Endothelial cell of umbilical vein (primary cell): ENCODE data around the gene FAM180A. TPM values are rescaled to one million over a fixed set of nuclear protein-coding genes. Genes with fewer than 3 reads are reported as not detected.

ENCODE experiments used
- Bru-seq: library from RNA; stranded (reverse); fragments of 400-500 nt; gene quantifications from one replicate; lab custom pipeline; 2021; lab: Mats Ljungman, UMichigan
- BruChase-seq, 2 experiments: library from RNA; stranded (reverse); fragments of 400-500 nt; gene quantifications; one replicate each; lab custom pipeline; 2021; lab: Mats Ljungman, UMichigan
- BruUV-seq: library from RNA; stranded (reverse); fragments of 400-500 nt; replicated peaks from 2 replicates; lab custom pipeline; 2021; lab: Mats Ljungman, UMichigan
- CTCF ChIA-PET: fragments of 300-600, 350-600 bp; sonication (Branson Sonifier 250); formaldehyde crosslinking; loops from one replicate; lab custom pipeline; 2021; ENCODE audit warnings: antibody characterized with exemption, inconsistent platforms; lab: Charles Lee
- POLR2A ChIA-PET: fragments of 300-600, 350-600 bp; sonication (Branson Sonifier 250); formaldehyde crosslinking; loops from one replicate; lab custom pipeline; 2021; ENCODE audit warnings: antibody characterized with exemption, inconsistent platforms; lab: Charles Lee
- DNase-seq: peaks from one replicate; pipeline ENCODE4 v3.0.0-alpha.2; 2011; ENCODE audit warnings: low read depth, low spot score
- FAIRE-seq: peaks from 2 replicates; lab custom pipeline; 2011; peaks lifted over from hg19 to GRCh38; lab: Jason Lieb, UNC
- H2AFZ ChIP-seq: 2 replicates; pipeline ENCODE4 v1.6.0; 2012; ENCODE audit warnings: low read depth, low read length, control low read depth, inconsistent platforms
- H3K27ac ChIP-seq: 2 replicates; pipeline ENCODE4 v1.5.1; 2011; ENCODE audit warnings: low read depth, mild to moderate bottlenecking, control low read depth, low read length, moderate library complexity; ENCODE audit not compliant: insufficient read depth
- H3K27me3 ChIP-seq, 2 experiments: 2 replicates each; pipeline versions ENCODE4 v1.6.0 to v1.6.1; 2011; ENCODE audit warnings: low read length in 2 of 2, mixed read lengths in 1 of 2; ENCODE audit not compliant: control insufficient read depth in 2 of 2, insufficient read depth in 2 of 2
- H3K36me3 ChIP-seq, 2 experiments: 2 replicates in 1 of 2; 3 replicates in 1 of 2; pipeline ENCODE4 v1.5.1; 2011; ENCODE audit warnings: low read length in 2 of 2, mild to moderate bottlenecking in 1 of 2, moderate library complexity in 1 of 2; ENCODE audit not compliant: control insufficient read depth in 2 of 2, insufficient read depth in 2 of 2; ENCODE audit errors: extremely low read depth in 1 of 2
- H3K4me1 ChIP-seq: 3 replicates; pipeline ENCODE4 v1.5.1; 2011; ENCODE audit warnings: mild to moderate bottlenecking, low read length; ENCODE audit not compliant: control insufficient read depth, insufficient read depth; ENCODE audit errors: extremely low read depth
- H3K4me2 ChIP-seq: 2 replicates; pipeline ENCODE4 v1.6.1; 2011; ENCODE audit warnings: low read length, control low read depth, mixed read lengths; ENCODE audit not compliant: insufficient read depth
- H3K4me3 ChIP-seq, 3 experiments: fragments of 200-600 bp in 1 of 3; sonication (generic), shearing (Covaris generic) in 1 of 3; replicated peaks in 1 of 3; 2 replicates each; pipeline ENCODE4 v1.5.1; 2011 to 2016; ENCODE audit warnings: control low read depth in 3 of 3, low read length in 3 of 3, mild to moderate bottlenecking in 2 of 3, inconsistent platforms in 1 of 3, low read depth in 1 of 3, moderate library complexity in 1 of 3; ENCODE audit not compliant: insufficient read depth in 1 of 3
- H3K79me2 ChIP-seq: 2 replicates; pipeline ENCODE4 v1.6.0; 2012; ENCODE audit warnings: low read length, inconsistent platforms; ENCODE audit not compliant: control insufficient read depth, insufficient read depth
- H3K9ac ChIP-seq: replicated peaks from 2 replicates; pipeline ENCODE3; 2011; ENCODE audit warnings: low read length, control low read depth; ENCODE audit not compliant: insufficient read depth; ENCODE audit errors: extremely low read depth
- H3K9me1 ChIP-seq: replicated peaks from 3 replicates; pipeline ENCODE4 v1.6.0; 2011; ENCODE audit warnings: mild to moderate bottlenecking, low read length; ENCODE audit not compliant: control insufficient read depth, insufficient read depth; ENCODE audit errors: extremely low read depth
- H3K9me3 ChIP-seq: replicated peaks from 2 replicates; pipeline ENCODE4 v1.5.1; 2012; ENCODE audit warnings: low read length, inconsistent platforms; ENCODE audit not compliant: control insufficient read depth, insufficient read depth
- H4K20me1 ChIP-seq: replicated peaks from 2 replicates; pipeline ENCODE3; 2011; ENCODE audit warnings: mild to moderate bottlenecking, low read length; ENCODE audit not compliant: control insufficient read depth, insufficient read depth; ENCODE audit errors: extremely low read depth
- CTCF ChIP-seq, 2 donors: IDR thresholded peaks; 1 replicate in 1 of 2; 2 replicates in 1 of 2; pipeline ENCODE4 v1.5.1; 2011; ENCODE audit warnings: low read length in 2 of 2, mild to moderate bottlenecking in 2 of 2, moderate library complexity in 2 of 2, control low read depth in 1 of 2, inconsistent platforms in 1 of 2, low read depth in 1 of 2; ENCODE audit not compliant: insufficient read depth in 1 of 2; ENCODE audit errors: extremely low read depth in 1 of 2
- EZH2 ChIP-seq: IDR thresholded peaks from 2 replicates; pipeline ENCODE4 v1.6.1; 2012; ENCODE audit warnings: borderline replicate concordance, low read depth, mild to moderate bottlenecking, moderate library complexity, low read length, inconsistent platforms; ENCODE audit not compliant: severe bottlenecking
- FOS ChIP-seq: IDR thresholded peaks from 2 replicates; pipeline ENCODE4 v1.6.1; 2011; ENCODE audit warnings: mild to moderate bottlenecking, low read length, moderate library complexity, borderline replicate concordance; ENCODE audit not compliant: insufficient read depth
- GATA2 ChIP-seq: IDR thresholded peaks from 2 replicates; pipeline ENCODE4 v1.7.0; 2011; ENCODE audit warnings: low read depth, mild to moderate bottlenecking, moderate library complexity, mixed read lengths, low read length; ENCODE audit not compliant: insufficient read length, insufficient read depth
- JUN ChIP-seq: IDR thresholded peaks from 2 replicates; pipeline ENCODE4 v1.6.1; 2011; ENCODE audit warnings: borderline replicate concordance, low read depth; ENCODE audit not compliant: insufficient read length, insufficient read depth
- MAX ChIP-seq: IDR thresholded peaks from 2 replicates; pipeline ENCODE4 v1.6.1; 2011; ENCODE audit not compliant: insufficient read depth, insufficient read length
- MYC ChIP-seq: IDR thresholded peaks from one replicate; pipeline ENCODE4 v1.6.1; 2011; ENCODE audit warnings: mild to moderate bottlenecking, low read depth, low read length
- POLR2A ChIP-seq: IDR thresholded peaks from 2 replicates; pipeline ENCODE4 v1.6.1; 2012; ENCODE audit warnings: low read depth, mild to moderate bottlenecking, control low read depth, low read length
- POLR2AphosphoS5 ChIP-seq: IDR thresholded peaks from 2 replicates; pipeline ENCODE4 v1.6.1; 2012; ENCODE audit warnings: low read depth, mild to moderate bottlenecking, control low read depth, low read length, moderate library complexity; ENCODE audit not compliant: insufficient read depth
- dilution Hi-C: fragments of 300-500 bp; cut with MboI; formaldehyde crosslinking; loops from one replicate; pipeline ENCODE4 v1.15.0; 2019; ENCODE audit warnings: low sequenced_read_pairs; ENCODE audit not compliant: extremely low pct_ligation_motif_present
- intact Hi-C: fragments of 100-400 bp; cut with micrococcal nuclease; formaldehyde crosslinking; loops from one replicate; pipeline ENCODE4 v1.10.0; 2022
- long read RNA-seq: library from polyadenylated mRNA; stranded (forward); transcript quantifications from one replicate; pipeline ENCODE4 v2.0.0, GENCODE V29; 2021
- polyA minus RNA-seq, 3 experiments: library from RNA; depleted of rRNA, polyadenylated mRNA; stranded (reverse); fragments of >200 nt; gene quantifications; 1 replicate in 1 of 3; 2 replicates in 2 of 3; pipeline ENCODE4 v1.2.3, GENCODE V29; 2011
- polyA plus RNA-seq, 4 experiments: library from polyadenylated mRNA; depleted of rRNA in 3 of 4; stranded (reverse) in 3 of 4; unstranded in 1 of 4; fragments of >200 nt; gene quantifications; 2 replicates each; pipeline versions ENCODE4 v1.2.1 to v1.2.3, GENCODE V29; 2011 to 2012; ENCODE audit warnings: missing spikeins in 1 of 4
- total RNA-seq: library from RNA; stranded (reverse); gene quantifications from 2 replicates; pipeline ENCODE4 v1.2.3, GENCODE V29; 2021

Gene FAM180A
- total RNA-seq (not detected in 2 replicates), polyA plus RNA-seq (not detected in 2 replicates), polyA minus RNA-seq (not detected in 2 replicates), Bru-seq, nascent RNA (percentile 5 among the genes with signal in this experiment), BruChase-seq, experiment 1, labeled RNA remaining after a 6-hour chase (not detected), BruChase-seq, experiment 2, labeled RNA remaining after a 2-hour chase (percentile 5 among the genes with signal in this experiment)
- not detected in 2 replicates for polyA plus RNA-seq (2011; cell fraction: cytosol; rRNA removed)
- polyA plus RNA-seq (2011; cell fraction: nucleus; rRNA removed), result not detected in 2 replicates
- polyA plus RNA-seq (2012), result not detected in 2 replicates
- polyA minus RNA-seq (2011; cell fraction: cytosol; rRNA and poly(A)+ RNA removed), result not detected
- not detected in 2 replicates for polyA minus RNA-seq (2011; cell fraction: nucleus; rRNA and poly(A)+ RNA removed)
- long read RNA-seq, result 0 reads

- POLR2A ChIA-PET, result no interaction called here
- no peaks in the 10 kb centered on the region for H3K9me1 ChIP-seq
- no peaks in the 10 kb centered on the region for H3K36me3 ChIP-seq
- no peak for DNase-seq
- CTCF ChIA-PET, result no interaction called here
- peaks cover 11% of the 10 kb centered on the region for H3K4me1 ChIP-seq
- intact Hi-C loops (loop anchor here (5.0 kb wide), 1 partner anchor 36 kb away; no protein-coding TSS in a partner anchor), dilution Hi-C loops (no loop called here)
- no peaks in the 10 kb centered on the region for H3K27me3 ChIP-seq
- no peaks in the 10 kb centered on the region for H3K9me3 ChIP-seq
- H3K79me2 ChIP-seq, result no peaks in the 10 kb centered on the region
- no peak for FAIRE-seq
- TF ChIP-seq POLR2A (no peak), GATA2 (no peak), FOS (no peak), MAX (no peak), CTCF (IDR thresholded peaks at IDR 0.05; ENCODE audit: extremely low read depth in 1 of 2, insufficient read depth in 1 of 2, low read depth in 1 of 2, low read length in 2 of 2) (no peak), POLR2AphosphoS5 (no peak), JUN (no peak), MYC (no peak), EZH2 (no peak)
- no peak within 1 kb of the TSS for H3K9ac ChIP-seq
- H4K20me1 ChIP-seq, result no peaks in the 10 kb centered on the region
- no TSS peak for BruUV-seq
- H3K4me2 ChIP-seq, result no peak within 1 kb of the TSS
- no peak within 1 kb of the TSS for H3K27ac ChIP-seq
- H3K4me3 ChIP-seq, result no peak within 1 kb of the TSS
- H2AFZ ChIP-seq, result peak within 1 kb of the TSS; percentile 44
These were observed at the start of gene FAM180A for GRCh38 chr7:135748770-135749169. TSS of gene FAM180A (minus strand) at chr7:135748813. CDS start at chr7:135748580, 233 bp downstream.
